Liver (tissue), 2 donors: ENCODE measurements around the gene HYAL1.

Experiments used
- CTCF ChIP-seq: fragments of 150-350 bp; IDR thresholded peaks from 2 replicates; pipeline ENCODE4 v1.5.1; 2017; ENCODE audit warnings: improper control_type of control experiment, low read depth, low read length; ENCODE audit not compliant: missing input control
- FOXA1 ChIP-seq: IDR thresholded peaks from 2 replicates; pipeline ENCODE4 v1.6.1; 2016; ENCODE audit warnings: antibody characterized with exemption
- REST ChIP-seq: IDR thresholded peaks from 2 replicates; pipeline ENCODE4 v1.6.1; 2016; ENCODE audit warnings: antibody characterized with exemption, mild to moderate bottlenecking
- donor health status: healthy.

GRCh38 chr3:50342813-50343633 is 39.6 kb upstream of the HYAL1 start:
- TF ChIP-seq CTCF, result no peak
- TF ChIP-seq REST, result no peak
- TF ChIP-seq FOXA1, result no peak
